ENCODE data around the gene MLYCD. TPM values are rescaled to one million over a fixed set of nuclear protein-coding genes. Genes with fewer than 3 reads are reported as not detected.

Gene MLYCD
- total RNA-seq, 1 donor, result 2.6 TPM

DNA sequence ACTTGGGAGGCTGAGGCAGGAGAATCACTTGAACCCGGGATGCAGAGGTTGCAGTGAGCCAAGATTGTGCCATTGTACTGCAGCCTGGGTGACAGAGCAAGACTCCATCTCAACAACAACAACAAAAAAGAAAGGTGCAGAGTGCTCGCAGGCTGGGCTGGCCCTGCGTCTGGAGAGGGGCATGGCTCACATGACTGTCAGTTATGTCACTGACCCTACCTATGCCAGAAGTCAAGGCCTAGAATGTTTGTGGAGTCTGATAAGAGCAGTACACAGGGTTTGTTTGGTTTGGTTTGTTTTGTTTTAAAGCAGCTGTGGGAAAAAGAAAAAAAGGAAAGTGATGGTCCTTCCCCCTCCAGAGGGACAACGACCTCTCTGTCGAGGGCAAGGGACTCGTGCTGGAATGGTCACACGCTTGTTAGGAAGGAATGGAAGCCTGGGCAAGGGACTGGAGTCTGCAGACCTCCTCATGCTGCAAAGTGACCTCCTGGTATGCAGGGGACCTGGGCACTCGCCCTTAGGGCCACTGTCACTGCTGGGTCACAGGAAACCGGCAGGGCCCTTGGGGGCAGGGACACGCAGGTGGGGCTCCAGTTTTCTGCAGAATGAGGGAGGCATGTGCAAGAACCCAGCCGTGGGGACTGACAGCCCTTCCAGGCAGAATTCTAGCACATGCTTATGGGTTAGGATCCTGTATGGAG, 44.0 kb downstream of the MLYCD start:
- TF ChIP-seq, protein P1, sequence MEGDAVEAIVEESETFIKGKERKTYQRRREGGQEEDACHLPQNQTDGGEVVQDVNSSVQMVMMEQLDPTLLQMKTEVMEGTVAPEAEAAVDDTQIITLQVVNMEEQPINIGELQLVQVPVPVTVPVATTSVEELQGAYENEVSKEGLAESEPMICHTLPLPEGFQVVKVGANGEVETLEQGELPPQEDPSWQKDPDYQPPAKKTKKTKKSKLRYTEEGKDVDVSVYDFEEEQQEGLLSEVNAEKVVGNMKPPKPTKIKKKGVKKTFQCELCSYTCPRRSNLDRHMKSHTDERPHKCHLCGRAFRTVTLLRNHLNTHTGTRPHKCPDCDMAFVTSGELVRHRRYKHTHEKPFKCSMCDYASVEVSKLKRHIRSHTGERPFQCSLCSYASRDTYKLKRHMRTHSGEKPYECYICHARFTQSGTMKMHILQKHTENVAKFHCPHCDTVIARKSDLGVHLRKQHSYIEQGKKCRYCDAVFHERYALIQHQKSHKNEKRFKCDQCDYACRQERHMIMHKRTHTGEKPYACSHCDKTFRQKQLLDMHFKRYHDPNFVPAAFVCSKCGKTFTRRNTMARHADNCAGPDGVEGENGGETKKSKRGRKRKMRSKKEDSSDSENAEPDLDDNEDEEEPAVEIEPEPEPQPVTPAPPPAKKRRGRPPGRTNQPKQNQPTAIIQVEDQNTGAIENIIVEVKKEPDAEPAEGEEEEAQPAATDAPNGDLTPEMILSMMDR (IDR thresholded peaks at IDR 0.05; ENCODE audit: insufficient read depth, low read depth, low read length), result no peak
- DNase-seq (ENCODE audit: low read depth), result no peak
- no peak overlapping the region for H3K4me3 ChIP-seq (ENCODE audit: low read depth, low read length)

DNA sequence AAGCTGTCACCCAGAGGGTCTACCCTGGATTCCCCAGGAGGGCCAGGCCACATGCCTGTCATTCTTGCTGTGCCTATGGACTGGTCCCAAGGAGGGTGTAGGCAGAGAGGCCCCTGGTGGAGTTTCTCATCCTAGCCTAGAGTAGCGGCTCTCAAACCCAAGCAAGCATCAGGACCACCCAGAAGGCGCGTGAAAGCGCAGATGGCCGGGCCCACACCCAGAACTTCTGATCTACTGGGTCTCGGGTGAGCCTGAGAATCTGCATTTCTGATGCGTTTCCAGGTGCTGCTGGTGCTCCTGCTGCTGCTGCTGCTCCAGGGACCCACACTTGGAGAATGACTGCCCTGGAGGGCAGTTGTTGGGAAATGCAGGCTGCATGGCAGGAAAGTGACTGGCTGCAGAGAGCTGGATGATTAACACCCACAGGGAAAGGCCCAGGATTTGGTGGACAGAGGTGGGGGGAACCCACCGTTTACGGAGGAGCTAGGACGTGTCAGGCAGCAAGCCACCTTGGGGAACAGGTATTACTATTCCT, 44.7 kb downstream of the MLYCD start:
- TF ChIP-seq, protein P1 (IDR thresholded peaks at IDR 0.05; ENCODE audit: insufficient read depth, low read depth, low read length), result no peak

DNA sequence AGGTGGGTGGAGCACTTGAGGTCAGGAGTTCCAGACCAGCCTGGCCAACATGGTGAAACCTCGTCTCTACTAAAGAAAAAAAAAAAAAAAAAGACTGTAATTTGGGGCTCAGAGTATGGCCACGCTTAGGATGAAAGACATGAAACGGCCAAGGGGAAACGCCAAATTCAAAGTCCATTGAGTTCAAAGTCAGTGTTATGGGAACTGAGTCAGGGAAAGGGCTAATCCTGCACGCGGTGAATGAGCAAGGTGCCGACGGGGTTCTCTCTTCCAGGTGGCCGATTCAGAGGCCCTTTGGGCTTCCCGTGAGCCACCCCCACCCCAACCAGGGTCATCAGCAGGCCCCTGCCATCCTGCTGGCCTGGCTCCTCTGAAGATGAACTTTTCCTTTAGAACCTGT, 46.7 kb downstream of the MLYCD start:
- no peak overlapping the region for H3K4me3 ChIP-seq (ENCODE audit: low read depth, low read length)
- TF ChIP-seq, protein P1 (IDR thresholded peaks at IDR 0.05; ENCODE audit: insufficient read depth, low read depth, low read length), result no peak
- no peak for DNase-seq (ENCODE audit: low read depth)

More for the DNA sequence above, 44.7 kb downstream of the MLYCD start:
- H3K4me3 ChIP-seq (ENCODE audit: low read depth, low read length), result no peak overlapping the region
- DNase-seq (ENCODE audit: low read depth), result no peak

DNA sequence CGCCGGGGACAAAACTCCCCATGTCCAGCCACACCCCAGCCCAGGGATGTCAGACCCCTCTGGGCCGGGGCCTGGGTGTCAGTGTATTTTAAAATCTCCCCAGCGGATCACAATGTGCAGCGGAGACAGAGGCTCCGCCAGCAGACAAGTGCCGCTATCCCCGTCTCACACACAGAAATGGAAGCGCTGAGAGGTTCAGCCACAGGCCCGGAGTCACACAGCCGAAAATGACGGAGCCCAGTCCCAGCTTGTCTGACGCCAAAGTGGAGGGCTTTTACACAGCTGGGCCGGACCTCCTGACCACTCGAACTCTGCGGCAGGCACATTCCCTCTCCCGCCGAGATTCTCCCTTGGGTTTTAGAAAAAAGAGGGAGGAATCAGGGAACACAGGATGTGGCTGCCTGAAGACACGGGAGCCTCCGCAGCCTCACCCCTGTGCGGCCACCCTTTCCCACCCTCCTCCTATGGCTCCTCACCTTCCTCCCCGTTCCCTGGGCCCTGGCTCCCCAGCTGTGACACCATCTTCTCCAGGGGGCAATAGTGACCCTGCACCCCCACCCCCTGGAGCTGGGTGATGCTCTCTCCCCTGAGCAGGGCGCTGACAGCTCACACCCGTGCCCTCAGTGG, 47.4 kb downstream of the MLYCD start:
- H3K4me3 ChIP-seq (ENCODE audit: low read depth, low read length), result no peak overlapping the region
- TF ChIP-seq, protein P1 (IDR thresholded peaks at IDR 0.05; ENCODE audit: insufficient read depth, low read depth, low read length), result no peak
- DNase-seq (ENCODE audit: low read depth), result no peak

DNA sequence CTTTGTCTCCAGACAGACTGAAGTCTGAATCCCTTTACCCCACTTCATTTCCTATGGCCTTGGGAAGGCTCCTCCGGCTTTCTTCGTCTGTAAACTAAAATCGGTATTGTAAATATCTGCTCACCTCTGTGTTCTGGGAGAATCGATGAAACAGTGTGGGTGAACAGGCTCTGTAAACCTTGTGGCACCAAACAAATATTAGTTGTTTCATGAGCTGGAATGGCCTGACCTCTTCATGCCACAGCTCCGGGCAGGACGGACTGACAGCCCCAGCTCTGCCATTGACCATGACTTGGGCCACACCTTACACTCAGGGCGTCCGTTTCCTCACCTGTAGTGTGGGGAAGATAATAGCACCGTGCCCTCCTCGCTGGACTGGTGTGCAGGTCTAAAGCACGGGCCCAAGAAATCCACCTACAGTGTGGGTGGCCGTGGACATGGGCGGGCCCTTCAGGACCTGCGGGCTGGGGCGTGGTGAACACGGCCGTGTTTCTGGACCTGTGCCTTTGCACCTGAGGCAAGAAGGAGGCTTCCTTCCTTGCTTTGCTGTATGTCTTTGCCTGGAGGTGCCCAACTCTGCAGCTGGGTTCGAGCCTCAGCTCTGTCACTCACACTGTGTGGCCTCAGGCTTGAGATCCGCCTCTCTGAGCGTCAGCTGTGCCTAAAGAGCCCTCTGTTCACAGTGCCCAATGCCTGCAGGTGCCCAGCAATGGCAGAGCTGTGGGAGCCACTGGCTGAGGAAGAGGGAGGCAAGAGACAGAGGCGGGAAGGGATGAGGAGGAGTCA, 48.1 kb downstream of the MLYCD start:
- DNase-seq (ENCODE audit: low read depth), result no peak
- TF ChIP-seq, protein P1 (IDR thresholded peaks at IDR 0.05; ENCODE audit: insufficient read depth, low read depth, low read length), result no peak
- no peak overlapping the region for H3K4me3 ChIP-seq (ENCODE audit: low read depth, low read length)

DNA sequence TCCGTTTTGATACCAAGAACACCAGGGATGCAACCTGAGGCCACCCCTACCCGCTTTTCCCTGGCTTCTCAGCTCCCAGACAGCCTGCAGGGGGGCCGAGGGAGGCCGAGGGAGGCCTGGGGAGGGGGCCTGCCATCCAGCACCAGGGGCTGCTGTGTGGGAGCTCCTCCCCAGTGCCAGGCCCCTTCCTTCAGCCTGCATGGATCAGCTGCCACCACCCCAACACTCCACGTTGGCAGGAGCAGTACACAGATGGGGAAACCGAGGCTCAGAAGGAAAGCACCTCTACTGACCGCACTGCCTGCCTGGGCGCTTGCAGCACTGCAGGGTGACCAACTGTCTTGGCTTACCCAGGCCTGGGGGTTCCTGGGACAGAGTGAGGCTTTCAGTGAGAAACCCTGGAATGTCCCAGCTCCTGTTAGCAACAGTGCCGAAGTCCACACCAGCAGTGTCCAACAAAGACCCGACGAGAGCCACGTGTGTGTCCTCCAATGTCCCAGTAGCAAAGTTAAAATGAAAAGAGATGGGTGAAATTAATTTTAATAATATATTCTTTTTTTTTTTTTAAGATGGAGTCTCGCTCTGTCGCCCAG, 48.8 kb downstream of the MLYCD start:
- TF ChIP-seq, protein P1 (IDR thresholded peaks at IDR 0.05; ENCODE audit: insufficient read depth, low read depth, low read length), result no peak
- no peak overlapping the region for H3K4me3 ChIP-seq (ENCODE audit: low read depth, low read length)
- DNase-seq (ENCODE audit: low read depth), result no peak

Data from fibroblast of villous mesenchyme (primary cell).